ENCODE results near the gene TRABD2B. TPM values are rescaled to one million over a fixed set of nuclear protein-coding genes. Genes with fewer than 3 reads are reported as not detected.

The TRABD2B gene
- total RNA-seq, 4 donors from 2014 or later, result 0.35 to 2.5 (median 0.88) TPM

DNA sequence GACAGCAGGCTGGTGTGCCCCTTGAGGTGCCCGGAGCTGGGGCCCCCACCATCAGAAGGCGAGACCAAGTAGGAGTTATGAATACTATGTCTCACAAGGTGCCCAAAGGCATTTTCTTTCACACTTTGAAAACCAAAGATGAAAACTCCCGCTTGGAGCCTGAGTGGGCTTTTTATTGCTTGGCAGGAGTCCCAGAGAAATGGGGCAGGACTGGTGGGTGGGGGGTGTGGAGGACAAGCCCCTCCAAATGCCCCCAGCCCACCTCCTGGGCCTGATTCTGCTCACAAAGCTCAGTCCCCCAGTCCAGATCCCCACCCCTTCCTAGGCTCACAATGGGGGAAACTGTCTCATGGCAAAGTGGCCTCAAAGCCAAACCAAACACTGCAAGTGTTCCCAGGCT, 227.9 kb downstream of the TRABD2B start:
- no peak overlapping the region for H3K27ac ChIP-seq
- H3K9me3 ChIP-seq, result no peaks in the 10 kb centered on the region
- TF ChIP-seq, protein P1, sequence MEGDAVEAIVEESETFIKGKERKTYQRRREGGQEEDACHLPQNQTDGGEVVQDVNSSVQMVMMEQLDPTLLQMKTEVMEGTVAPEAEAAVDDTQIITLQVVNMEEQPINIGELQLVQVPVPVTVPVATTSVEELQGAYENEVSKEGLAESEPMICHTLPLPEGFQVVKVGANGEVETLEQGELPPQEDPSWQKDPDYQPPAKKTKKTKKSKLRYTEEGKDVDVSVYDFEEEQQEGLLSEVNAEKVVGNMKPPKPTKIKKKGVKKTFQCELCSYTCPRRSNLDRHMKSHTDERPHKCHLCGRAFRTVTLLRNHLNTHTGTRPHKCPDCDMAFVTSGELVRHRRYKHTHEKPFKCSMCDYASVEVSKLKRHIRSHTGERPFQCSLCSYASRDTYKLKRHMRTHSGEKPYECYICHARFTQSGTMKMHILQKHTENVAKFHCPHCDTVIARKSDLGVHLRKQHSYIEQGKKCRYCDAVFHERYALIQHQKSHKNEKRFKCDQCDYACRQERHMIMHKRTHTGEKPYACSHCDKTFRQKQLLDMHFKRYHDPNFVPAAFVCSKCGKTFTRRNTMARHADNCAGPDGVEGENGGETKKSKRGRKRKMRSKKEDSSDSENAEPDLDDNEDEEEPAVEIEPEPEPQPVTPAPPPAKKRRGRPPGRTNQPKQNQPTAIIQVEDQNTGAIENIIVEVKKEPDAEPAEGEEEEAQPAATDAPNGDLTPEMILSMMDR (IDR thresholded peaks at IDR 0.05), result no peak
- no peak for TF ChIP-seq POLR2A (IDR thresholded peaks at IDR 0.05)
- DNase-seq, result no peak
- no peaks in the 10 kb centered on the region for H3K4me1 ChIP-seq
- no peak overlapping the region for H3K4me3 ChIP-seq
- no peaks in the 10 kb centered on the region for H3K36me3 ChIP-seq
- no peaks in the 10 kb centered on the region for H3K27me3 ChIP-seq

DNA sequence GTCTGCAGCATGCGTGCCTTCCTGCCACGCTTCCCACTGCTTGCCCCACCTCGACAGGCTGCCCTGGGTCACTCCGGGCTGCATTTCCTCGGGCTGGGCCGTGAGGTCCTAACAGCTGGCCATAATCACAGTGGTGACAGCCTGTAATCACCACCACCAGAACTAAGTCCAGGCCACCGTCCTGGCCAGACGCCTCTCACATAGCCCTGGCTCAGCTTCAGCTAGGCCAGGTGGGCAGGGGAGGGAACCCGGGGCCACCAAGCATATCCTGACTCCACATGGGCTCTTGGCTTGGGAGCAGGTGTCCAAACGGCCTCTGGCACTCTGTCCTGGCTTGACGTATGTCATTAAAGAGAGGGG, 229.5 kb downstream of the TRABD2B start:
- DNase-seq, result no peak
- Histone ChIP-seq H3K27ac (no peak overlapping the region), H3K36me3 (no peaks in the 10 kb centered on the region), H3K27me3 (no peaks in the 10 kb centered on the region), H3K4me1 (no peaks in the 10 kb centered on the region), H3K4me3 (no peak overlapping the region), H3K9me3 (no peaks in the 10 kb centered on the region)
- TF ChIP-seq POLR2A (IDR thresholded peaks at IDR 0.05), result no peak
- TF ChIP-seq, protein P1 (IDR thresholded peaks at IDR 0.05), result no peak

DNA sequence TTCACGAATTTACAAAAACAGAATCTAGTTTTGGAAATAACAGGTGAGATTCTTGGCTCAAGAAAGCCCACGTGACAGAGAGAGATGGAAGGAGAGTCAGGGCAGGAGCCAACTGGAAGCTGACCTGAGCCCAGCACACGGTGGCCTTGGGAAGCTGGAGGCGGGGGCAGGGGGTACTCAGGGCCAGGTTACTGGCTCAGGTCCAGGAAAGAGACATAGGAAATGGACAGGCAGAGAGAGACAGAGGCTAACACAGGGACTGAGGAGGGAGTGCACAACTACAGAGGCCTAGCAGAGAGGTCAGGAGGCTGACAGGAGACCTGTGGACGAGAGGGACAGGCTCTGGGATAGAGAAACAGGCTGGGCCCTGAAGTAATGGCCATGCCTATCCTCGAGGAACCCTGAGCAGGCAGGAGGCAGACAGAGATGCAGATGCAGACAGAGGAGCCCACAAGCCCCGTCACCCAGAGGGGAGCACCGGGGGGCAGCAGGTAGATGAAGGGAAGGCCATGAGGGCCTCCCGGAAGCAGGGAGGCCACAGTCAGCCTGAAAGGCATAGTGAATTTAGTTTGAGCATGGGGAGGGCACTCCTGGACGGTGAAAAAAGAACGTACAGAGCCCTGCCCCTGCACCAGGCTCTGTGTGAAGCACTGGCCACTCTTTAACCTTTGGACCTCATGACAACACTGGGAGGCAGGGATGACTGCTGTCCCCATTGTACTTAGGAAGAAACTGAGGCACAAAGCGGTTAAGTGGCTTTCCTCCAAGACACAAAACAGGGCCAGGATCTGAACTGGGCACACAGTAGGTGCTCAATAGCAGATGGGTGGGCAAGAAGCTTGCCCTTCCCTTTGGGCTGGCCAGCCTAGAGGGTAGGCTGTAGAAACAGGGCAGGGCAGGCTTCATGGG, 230.1 kb downstream of the TRABD2B start:
- DNase-seq, result no peak
- Histone ChIP-seq H3K27ac (no peak overlapping the region), H3K4me1 (no peaks in the 10 kb centered on the region), H3K4me3 (no peak overlapping the region), H3K9me3 (no peaks in the 10 kb centered on the region), H3K27me3 (no peaks in the 10 kb centered on the region), H3K36me3 (no peaks in the 10 kb centered on the region)
- no peak for TF ChIP-seq POLR2A (IDR thresholded peaks at IDR 0.05)
- TF ChIP-seq, protein P1 (IDR thresholded peaks at IDR 0.05), result no peak

DNA sequence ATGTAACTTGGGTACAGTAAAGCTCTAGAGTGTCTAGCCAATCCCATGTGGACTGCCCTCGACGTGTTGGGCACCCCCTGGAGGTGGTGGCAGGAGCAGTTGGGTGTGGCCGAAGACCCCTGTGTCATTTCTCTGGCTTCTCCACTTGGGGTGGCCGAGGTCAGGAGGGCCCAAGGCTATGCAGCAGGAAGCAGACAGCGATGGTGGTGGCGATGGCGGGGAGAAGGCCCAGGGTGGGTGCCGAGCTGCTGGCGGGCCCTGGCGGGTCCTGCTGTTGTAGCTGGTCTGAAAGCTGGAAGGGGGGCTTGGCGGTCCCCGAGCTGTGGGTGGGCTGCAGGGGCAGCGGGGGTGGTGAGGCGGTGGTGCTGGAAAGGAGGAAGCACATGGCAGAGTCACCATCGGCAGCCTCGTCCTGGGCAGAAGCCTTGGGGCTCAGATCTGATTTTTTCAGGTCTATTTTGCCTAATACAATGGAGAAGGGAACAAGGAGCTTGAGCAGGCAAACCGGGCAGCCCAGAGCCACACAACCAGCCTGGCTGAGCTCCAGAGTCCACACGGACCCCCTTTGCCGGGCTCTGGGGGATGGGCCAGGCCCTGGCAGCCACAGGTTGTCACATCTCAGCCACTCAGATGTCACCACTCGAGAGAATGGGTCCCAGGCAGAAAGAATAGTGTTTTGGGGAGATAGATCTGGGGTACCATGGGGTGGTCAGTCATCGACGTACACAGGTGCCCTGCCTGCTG, 231.3 kb downstream of the TRABD2B start:
- Histone ChIP-seq H3K27me3 (no peaks in the 10 kb centered on the region), H3K4me3 (no peak overlapping the region), H3K4me1 (no peaks in the 10 kb centered on the region), H3K27ac (no peak overlapping the region), H3K9me3 (no peaks in the 10 kb centered on the region), H3K36me3 (no peaks in the 10 kb centered on the region)
- DNase-seq, result peak in 1 of 3 donors; percentile 28
- TF ChIP-seq, protein P1 (IDR thresholded peaks at IDR 0.05), result no peak
- no peak for TF ChIP-seq POLR2A (IDR thresholded peaks at IDR 0.05)

DNA sequence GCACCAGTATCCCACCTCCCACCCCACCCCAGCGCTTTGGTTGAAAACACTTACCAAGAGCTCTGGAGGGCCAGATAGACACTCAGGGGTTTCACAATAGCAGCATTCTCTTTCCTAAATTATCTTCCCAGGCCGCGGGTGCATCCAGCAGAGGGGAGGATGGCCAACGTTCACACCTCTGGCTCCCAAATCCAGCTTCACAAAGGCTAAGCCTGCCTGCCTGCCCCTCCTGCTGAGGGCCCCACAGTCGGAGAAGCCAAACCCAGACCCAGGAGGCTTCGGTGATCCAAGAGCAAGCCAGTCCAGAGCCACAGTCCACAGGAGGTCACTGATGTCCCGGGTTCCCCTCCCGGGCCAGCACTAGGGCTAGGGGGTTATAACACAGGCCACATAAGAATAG, 231.9 kb downstream of the TRABD2B start:
- H3K36me3 ChIP-seq, result no peaks in the 10 kb centered on the region
- H3K4me3 ChIP-seq, result no peak overlapping the region
- no peak for DNase-seq
- no peaks in the 10 kb centered on the region for H3K9me3 ChIP-seq
- no peak overlapping the region for H3K27ac ChIP-seq
- no peaks in the 10 kb centered on the region for H3K27me3 ChIP-seq
- H3K4me1 ChIP-seq, result no peaks in the 10 kb centered on the region
- TF ChIP-seq POLR2A (IDR thresholded peaks at IDR 0.05), result no peak
- TF ChIP-seq, protein P1 (IDR thresholded peaks at IDR 0.05), result no peak
